ENCODE data around the gene GPHB5. TPM values are rescaled to one million over a fixed set of nuclear protein-coding genes. Genes with fewer than 3 reads are reported as not detected.

The GPHB5 gene, protein sequence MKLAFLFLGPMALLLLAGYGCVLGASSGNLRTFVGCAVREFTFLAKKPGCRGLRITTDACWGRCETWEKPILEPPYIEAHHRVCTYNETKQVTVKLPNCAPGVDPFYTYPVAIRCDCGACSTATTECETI
- total RNA-seq (not detected), polyA plus RNA-seq (not detected), total RNA-seq (not detected)

DNA sequence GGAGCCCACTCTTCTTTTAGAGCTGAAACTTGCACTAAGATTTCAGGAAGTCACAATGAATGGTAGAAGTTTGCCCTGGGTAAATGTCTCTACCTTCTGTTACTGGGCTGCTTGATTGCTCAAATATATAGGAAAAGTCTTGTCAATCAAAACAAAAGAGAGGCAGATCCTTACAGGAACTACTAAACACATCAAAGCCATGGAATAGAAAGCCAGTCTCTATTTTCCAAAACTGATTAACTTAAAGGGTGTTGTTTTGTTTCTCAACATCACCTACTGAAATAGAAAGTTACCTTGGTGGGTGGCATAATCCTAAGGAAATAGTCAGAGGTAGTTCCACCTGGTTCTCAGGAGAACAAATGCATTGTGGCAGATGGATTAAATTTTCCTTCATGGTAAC, at the start of gene GPHB5:
Gene GPHB5, minus strand, starts transcription at position 101 of the 400 bp plus-strand sequence. CDS start 1,086 bp downstream, outside the sequence.
- CTCF ChIA-PET: no interaction called here
- Histone ChIP-seq H3K9me3 (ENCODE audit: control insufficient read depth in 2 of 3, low read length in 3 of 3) (no peaks in the 10 kb centered on the region), H3K36me3 (ENCODE audit: control insufficient read depth in 2 of 3, insufficient read depth in 3 of 3, low read length in 3 of 3) (no peaks in the 10 kb centered on the region), H3K27me3 (ENCODE audit: control insufficient read depth in 2 of 2, insufficient read depth in 2 of 2, low read length in 2 of 2) (no peaks in the 10 kb centered on the region), H3K4me3 (ENCODE audit: low read length) (no peak within 1 kb of the TSS), H3K4me1 (ENCODE audit: control insufficient read depth in 2 of 2, insufficient read depth in 2 of 2, low read length in 2 of 2) (no peaks in the 10 kb centered on the region), H3K27ac (ENCODE audit: low read depth, low read length) (no peak within 1 kb of the TSS)
- peaks cover 0 to 3% (median 0%) of the 10 kb centered on the region in 11 donors for H3K9me3 Mint-ChIP-seq
- no peak within 1 kb of the TSS for H3K4me3 Mint-ChIP-seq
- POLR2A ChIA-PET: no interaction called here
- H3K27me3 Mint-ChIP-seq: peaks cover 10 to 46% (median 31%) of the 10 kb centered on the region in 5 donors
- intact Hi-C loops (cut with micrococcal nuclease): no loop called here
- no peaks in the 10 kb centered on the region for H3K4me1 Mint-ChIP-seq
- H3K36me3 Mint-ChIP-seq: no peaks in the 10 kb centered on the region
- H3K27ac Mint-ChIP-seq: no peak within 1 kb of the TSS
- no peak for ATAC-seq
- no peak for DNase-seq

DNA sequence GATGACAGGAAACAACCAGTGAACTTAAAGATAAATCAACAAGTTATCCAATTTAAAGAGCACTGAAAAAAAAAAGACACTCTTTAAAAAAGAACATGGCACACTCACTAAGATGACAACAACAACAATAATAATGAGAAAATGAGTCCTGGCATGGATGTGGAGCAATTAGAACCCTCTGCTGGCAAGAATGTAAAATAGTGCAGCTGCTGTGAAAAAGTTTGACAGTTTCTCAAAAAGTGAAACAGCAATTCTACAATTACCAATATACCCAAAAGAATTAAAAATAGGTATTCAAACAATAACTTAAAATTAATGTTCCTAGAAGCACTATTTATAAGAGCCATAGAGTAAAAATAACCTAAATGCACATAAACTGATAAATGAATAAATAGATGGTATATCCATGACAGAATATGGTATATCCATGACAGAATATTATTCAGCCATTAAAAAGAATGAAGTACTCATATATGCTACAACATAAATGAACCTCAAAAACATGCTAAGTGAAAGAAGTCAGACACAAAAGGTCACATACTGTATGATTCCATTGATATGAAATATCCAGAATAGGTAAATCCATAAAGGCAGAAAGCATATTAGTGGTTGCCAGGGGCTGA, 49.1 kb upstream of the GPHB5 start:
- no peaks in the 10 kb centered on the region for H3K9me3 ChIP-seq (ENCODE audit: control insufficient read depth in 2 of 3, low read length in 3 of 3)
- no peak overlapping the region for H3K27ac ChIP-seq (ENCODE audit: low read depth, low read length)
- H3K4me1 ChIP-seq (ENCODE audit: control insufficient read depth in 2 of 2, insufficient read depth in 2 of 2, low read length in 2 of 2): no peaks in the 10 kb centered on the region
- ATAC-seq (no peak), DNase-seq (no peak)
- no peaks in the 10 kb centered on the region for H3K27me3 ChIP-seq (ENCODE audit: control insufficient read depth in 2 of 2, insufficient read depth in 2 of 2, low read length in 2 of 2)
- Mint-ChIP-seq H3K27ac (no peak overlapping the region), H3K9me3 (peaks cover 2 to 79% (median 27%) of the 10 kb centered on the region in 11 donors), H3K36me3 (peaks cover 0 to 63% (median 38%) of the 10 kb centered on the region in 5 donors), H3K27me3 (peaks cover 0 to 14% (median 0%) of the 10 kb centered on the region in 5 donors), H3K4me1 (peaks cover 0 to 2% (median 0%) of the 10 kb centered on the region in 7 donors), H3K4me3 (no peak overlapping the region)
- H3K36me3 ChIP-seq (ENCODE audit: control insufficient read depth in 2 of 3, insufficient read depth in 3 of 3, low read length in 3 of 3): no peaks in the 10 kb centered on the region
- intact Hi-C loops (cut with micrococcal nuclease): no loop called here
- CTCF ChIA-PET: no interaction called here
- POLR2A ChIA-PET: no interaction called here
- H3K4me3 ChIP-seq (ENCODE audit: low read length): no peak overlapping the region

DNA sequence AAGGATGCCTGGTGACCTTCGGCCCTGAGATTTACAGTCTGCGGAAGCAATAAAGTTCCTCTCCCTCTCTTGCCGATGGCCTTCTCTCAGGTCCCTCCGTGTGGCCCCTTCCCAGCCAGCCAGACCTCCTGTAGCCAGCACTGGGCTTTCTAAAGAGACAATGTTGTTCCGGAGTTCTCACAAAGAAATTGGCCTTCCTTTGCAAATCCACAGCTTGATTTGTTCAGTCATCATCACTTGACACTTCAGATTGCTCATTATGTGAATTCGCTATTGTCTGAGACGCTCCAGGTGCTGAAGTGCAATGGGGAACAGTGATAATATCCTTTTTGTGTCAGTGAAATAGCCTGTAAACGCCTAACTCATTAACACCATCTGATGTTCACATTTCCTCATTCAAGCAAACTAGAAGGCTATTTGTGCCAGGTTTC, 43.7 kb upstream of the GPHB5 start:
- Histone ChIP-seq H3K27ac (ENCODE audit: low read depth, low read length) (no peak overlapping the region), H3K36me3 (ENCODE audit: control insufficient read depth in 2 of 3, insufficient read depth in 3 of 3, low read length in 3 of 3) (no peaks in the 10 kb centered on the region), H3K9me3 (ENCODE audit: control insufficient read depth in 2 of 3, low read length in 3 of 3) (no peaks in the 10 kb centered on the region), H3K4me3 (ENCODE audit: low read length) (no peak overlapping the region), H3K27me3 (ENCODE audit: control insufficient read depth in 2 of 2, insufficient read depth in 2 of 2, low read length in 2 of 2) (no peaks in the 10 kb centered on the region), H3K4me1 (ENCODE audit: control insufficient read depth in 2 of 2, insufficient read depth in 2 of 2, low read length in 2 of 2) (no peaks in the 10 kb centered on the region)
- no peak overlapping the region for H3K4me3 Mint-ChIP-seq
- peaks cover 0 to 18% (median 10%) of the 10 kb centered on the region in 5 donors for H3K27me3 Mint-ChIP-seq
- peaks cover 0 to 2% (median 0%) of the 10 kb centered on the region in 7 donors for H3K4me1 Mint-ChIP-seq
- DNase-seq (no peak), ATAC-seq (no peak)
- no peak overlapping the region for H3K27ac Mint-ChIP-seq
- intact Hi-C loops (cut with micrococcal nuclease): no loop called here
- H3K9me3 Mint-ChIP-seq: peaks cover 0 to 32% (median 12%) of the 10 kb centered on the region in 11 donors
- CTCF ChIA-PET: no interaction called here
- POLR2A ChIA-PET: no interaction called here
- peaks cover 0 to 19% (median 11%) of the 10 kb centered on the region in 5 donors for H3K36me3 Mint-ChIP-seq

DNA sequence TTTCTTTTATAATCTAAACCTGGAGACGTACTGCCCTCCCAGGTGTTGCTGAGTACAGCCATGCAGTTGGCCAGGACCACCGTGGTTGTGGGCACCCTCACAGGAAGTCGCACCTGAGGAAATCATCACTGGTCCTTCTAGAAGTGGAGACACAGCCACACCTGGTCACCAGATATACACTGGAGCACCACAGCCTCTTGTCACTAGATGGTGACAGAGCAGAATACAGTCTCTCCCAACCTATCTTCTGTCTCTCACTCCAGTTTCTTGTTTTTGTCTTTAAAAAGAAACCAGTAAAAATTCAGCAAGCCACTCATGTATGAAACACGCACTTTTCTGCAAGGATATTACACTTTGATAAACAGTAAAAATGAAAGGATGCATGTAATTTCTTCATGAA, 43.1 kb upstream of the GPHB5 start:
- Mint-ChIP-seq H3K27ac (no peak overlapping the region), H3K9me3 (peaks cover 0 to 26% (median 12%) of the 10 kb centered on the region in 11 donors), H3K36me3 (peaks cover 0 to 16% (median 9%) of the 10 kb centered on the region in 5 donors), H3K4me3 (no peak overlapping the region), H3K27me3 (peaks cover under 1 to 18% (median 11%) of the 10 kb centered on the region in 5 donors), H3K4me1 (peaks cover 0 to 2% (median 0%) of the 10 kb centered on the region in 7 donors)
- H3K27me3 ChIP-seq (ENCODE audit: control insufficient read depth in 2 of 2, insufficient read depth in 2 of 2, low read length in 2 of 2): no peaks in the 10 kb centered on the region
- no peak for ATAC-seq
- no peaks in the 10 kb centered on the region for H3K9me3 ChIP-seq (ENCODE audit: control insufficient read depth in 2 of 3, low read length in 3 of 3)
- H3K36me3 ChIP-seq (ENCODE audit: control insufficient read depth in 2 of 3, insufficient read depth in 3 of 3, low read length in 3 of 3): no peaks in the 10 kb centered on the region
- no peaks in the 10 kb centered on the region for H3K4me1 ChIP-seq (ENCODE audit: control insufficient read depth in 2 of 2, insufficient read depth in 2 of 2, low read length in 2 of 2)
- H3K27ac ChIP-seq (ENCODE audit: low read depth, low read length): no peak overlapping the region
- no peak overlapping the region for H3K4me3 ChIP-seq (ENCODE audit: low read length)
- ChIA-PET CTCF (no interaction called here), POLR2A (no interaction called here)
- intact Hi-C loops (cut with micrococcal nuclease): no loop called here
- no peak for DNase-seq

DNA sequence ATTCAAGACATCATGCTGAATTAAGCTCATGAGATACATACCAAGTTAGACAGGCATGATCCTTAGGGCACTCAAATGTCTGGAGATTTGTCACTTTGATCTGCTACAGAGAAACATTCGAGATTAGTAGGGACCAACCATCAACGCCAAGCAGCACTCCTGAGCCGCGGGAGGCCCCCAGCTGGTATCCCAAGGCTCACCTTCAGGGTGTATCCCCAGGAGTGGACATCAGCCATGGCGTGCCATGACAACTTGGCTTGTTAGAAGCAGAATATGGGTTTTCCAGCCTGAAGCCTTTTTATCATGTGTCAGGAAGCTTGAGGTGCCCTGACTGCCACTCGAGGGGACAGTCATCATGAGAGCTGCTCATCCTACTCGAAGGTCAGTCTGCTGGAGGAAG, 39.1 kb upstream of the GPHB5 start:
- Mint-ChIP-seq H3K4me3 (no peak overlapping the region), H3K27me3 (peaks cover 7 to 29% (median 23%) of the 10 kb centered on the region in 5 donors), H3K27ac (no peak overlapping the region), H3K9me3 (peaks cover 0 to 4% (median under 1%) of the 10 kb centered on the region in 11 donors), H3K36me3 (peaks cover 0 to 5% (median 0%) of the 10 kb centered on the region in 5 donors), H3K4me1 (no peaks in the 10 kb centered on the region)
- no peak for ATAC-seq
- Histone ChIP-seq H3K9me3 (ENCODE audit: control insufficient read depth in 2 of 3, low read length in 3 of 3) (no peaks in the 10 kb centered on the region), H3K4me1 (ENCODE audit: control insufficient read depth in 2 of 2, insufficient read depth in 2 of 2, low read length in 2 of 2) (no peaks in the 10 kb centered on the region), H3K4me3 (ENCODE audit: low read length) (no peak overlapping the region), H3K36me3 (ENCODE audit: control insufficient read depth in 2 of 3, insufficient read depth in 3 of 3, low read length in 3 of 3) (no peaks in the 10 kb centered on the region), H3K27me3 (ENCODE audit: control insufficient read depth in 2 of 2, insufficient read depth in 2 of 2, low read length in 2 of 2) (no peaks in the 10 kb centered on the region), H3K27ac (ENCODE audit: low read depth, low read length) (no peak overlapping the region)
- no peak for DNase-seq
- ChIA-PET POLR2A (no interaction called here), CTCF (no interaction called here)
- intact Hi-C loops (cut with micrococcal nuclease): no loop called here

DNA sequence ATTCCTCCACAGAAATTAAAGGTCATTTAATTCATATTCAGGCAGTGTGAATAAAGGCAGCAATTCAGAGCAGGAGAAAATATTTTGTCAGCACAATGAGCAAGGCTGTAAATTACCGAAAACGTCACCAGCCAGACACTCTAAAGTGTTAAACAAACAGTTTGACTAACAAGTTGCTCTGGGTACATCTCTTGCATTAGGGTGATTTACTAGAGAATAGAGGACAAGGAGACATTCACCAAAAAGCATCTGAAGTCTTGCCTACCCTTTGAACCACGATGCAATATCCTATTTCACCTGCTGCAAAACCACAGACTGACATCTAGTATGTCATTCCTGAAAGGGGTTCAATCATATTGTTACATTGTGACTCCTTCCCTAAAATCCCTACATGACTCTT, 27.1 kb upstream of the GPHB5 start:
- Mint-ChIP-seq H3K4me1 (no peaks in the 10 kb centered on the region), H3K9me3 (peaks cover 0 to 5% (median 0%) of the 10 kb centered on the region in 11 donors), H3K4me3 (no peak overlapping the region), H3K36me3 (no peaks in the 10 kb centered on the region), H3K27ac (no peak overlapping the region), H3K27me3 (peaks cover 23 to 41% (median 31%) of the 10 kb centered on the region in 5 donors)
- H3K4me3 ChIP-seq (ENCODE audit: low read length): no peak overlapping the region
- ChIA-PET CTCF (no interaction called here), POLR2A (no interaction called here)
- intact Hi-C loops (cut with micrococcal nuclease): no loop called here
- no peak overlapping the region for H3K27ac ChIP-seq (ENCODE audit: low read depth, low read length)
- ATAC-seq: no peak
- no peak for DNase-seq
- no peaks in the 10 kb centered on the region for H3K27me3 ChIP-seq (ENCODE audit: control insufficient read depth in 2 of 2, insufficient read depth in 2 of 2, low read length in 2 of 2)
- no peaks in the 10 kb centered on the region for H3K36me3 ChIP-seq (ENCODE audit: control insufficient read depth in 2 of 3, insufficient read depth in 3 of 3, low read length in 3 of 3)
- H3K9me3 ChIP-seq (ENCODE audit: control insufficient read depth in 2 of 3, low read length in 3 of 3): no peaks in the 10 kb centered on the region
- no peaks in the 10 kb centered on the region for H3K4me1 ChIP-seq (ENCODE audit: control insufficient read depth in 2 of 2, insufficient read depth in 2 of 2, low read length in 2 of 2)

DNA sequence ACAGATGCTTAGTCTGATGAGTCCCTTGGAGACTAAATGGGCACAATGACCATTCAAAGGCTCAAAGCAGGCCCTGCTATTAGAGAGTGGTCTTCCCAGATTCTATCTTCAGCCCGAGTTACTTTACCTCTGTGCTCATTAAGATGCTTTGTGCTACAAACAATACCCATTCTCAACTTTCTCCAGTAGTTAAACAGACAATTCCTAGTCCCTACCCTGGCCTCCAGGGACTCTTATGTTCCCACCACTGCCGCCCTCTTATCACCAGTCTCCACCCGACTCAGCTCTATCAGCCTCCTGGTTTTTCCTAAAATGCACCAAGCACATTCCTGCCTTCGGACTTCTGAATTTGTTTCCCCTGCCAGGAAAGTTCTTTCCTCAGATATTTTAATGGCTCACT, 25.6 kb upstream of the GPHB5 start:
- no peak for DNase-seq
- H3K9me3 ChIP-seq (ENCODE audit: control insufficient read depth in 2 of 3, low read length in 3 of 3): no peaks in the 10 kb centered on the region
- Mint-ChIP-seq H3K27me3 (peaks cover 30 to 43% (median 38%) of the 10 kb centered on the region in 5 donors), H3K36me3 (no peaks in the 10 kb centered on the region), H3K4me3 (no peak overlapping the region), H3K9me3 (peaks cover 0 to 5% (median 0%) of the 10 kb centered on the region in 11 donors), H3K27ac (no peak overlapping the region), H3K4me1 (no peaks in the 10 kb centered on the region)
- ChIA-PET POLR2A (no interaction called here), CTCF (no interaction called here)
- no peaks in the 10 kb centered on the region for H3K4me1 ChIP-seq (ENCODE audit: control insufficient read depth in 2 of 2, insufficient read depth in 2 of 2, low read length in 2 of 2)
- no peaks in the 10 kb centered on the region for H3K36me3 ChIP-seq (ENCODE audit: control insufficient read depth in 2 of 3, insufficient read depth in 3 of 3, low read length in 3 of 3)
- no peak overlapping the region for H3K27ac ChIP-seq (ENCODE audit: low read depth, low read length)
- no peak overlapping the region for H3K4me3 ChIP-seq (ENCODE audit: low read length)
- H3K27me3 ChIP-seq (ENCODE audit: control insufficient read depth in 2 of 2, insufficient read depth in 2 of 2, low read length in 2 of 2): no peaks in the 10 kb centered on the region
- intact Hi-C loops (cut with micrococcal nuclease): no loop called here
- no peak for ATAC-seq
